T-cell (primary cell): Measurements from ENCODE around the gene CBLL1. TPM values are rescaled to one million over a fixed set of nuclear protein-coding genes. Genes with fewer than 3 reads are reported as not detected.

ENCODE experiments used
- ATAC-seq, 4 experiments: fragments of 200-7000 bp in 3 of 4; fragments of 150-1000 bp in 1 of 4; cut with Tn5 transposase; replicated peaks in 1 of 4; 1 replicate in 3 of 4; 2 replicates in 1 of 4; pipeline ENCODE4 v1.10.0; 2021; ENCODE audit warnings: moderate library complexity in 3 of 4, mild to moderate bottlenecking in 2 of 4, moderate number of reproducible peaks in 1 of 4
- CTCF ChIA-PET, 2 donors: fragments of 300-600 bp; sonication (Branson Sonifier 250); formaldehyde crosslinking; loops; one replicate each; lab custom pipeline; 2022; ENCODE audit warnings: antibody characterized with exemption in 2 of 2; lab: Charles Lee
- POLR2A ChIA-PET, 2 donors: fragments of 300-600 bp; sonication (Branson Sonifier 250); formaldehyde crosslinking; loops; one replicate each; lab custom pipeline; 2022; ENCODE audit warnings: antibody characterized with exemption in 2 of 2; lab: Charles Lee
- DNase-seq, 35 experiments: peaks; one replicate each; pipeline versions ENCODE4 v3.0.0 to v3.0.0-alpha.2; 2013 to 2023
- H3K27ac ChIP-seq: one replicate; pipeline ENCODE4 v1.5.1; 2013; ENCODE audit warnings: low read length
- H3K27me3 ChIP-seq, 2 experiments: replicated peaks in 1 of 2; 1 replicate in 1 of 2; 2 replicates in 1 of 2; pipeline versions ENCODE4 v1.6.1 to v1.7.0; 2013; ENCODE audit warnings: low read length in 1 of 2, mixed read lengths in 1 of 2; ENCODE audit not compliant: control insufficient read depth in 2 of 2, insufficient read depth in 2 of 2; ENCODE audit errors: extremely low read depth in 1 of 2
- H3K36me3 ChIP-seq, 2 donors: 1 replicate in 1 of 2; 2 replicates in 1 of 2; pipeline versions ENCODE4 v1.6.1 to v1.7.0; 2013; ENCODE audit warnings: low read length in 1 of 2; ENCODE audit not compliant: control insufficient read depth in 2 of 2, insufficient read depth in 1 of 2; ENCODE audit errors: extremely low read depth in 1 of 2
- H3K4me1 ChIP-seq, 2 experiments: 1 replicate in 1 of 2; 2 replicates in 1 of 2; pipeline versions ENCODE4 v1.6.1 to v1.7.0; 2013; ENCODE audit warnings: low read length in 2 of 2, mixed read lengths in 1 of 2; ENCODE audit not compliant: insufficient read depth in 2 of 2, control insufficient read depth in 1 of 2; ENCODE audit errors: extremely low read depth in 1 of 2
- H3K4me3 ChIP-seq, 2 donors: 1 replicate in 1 of 2; 2 replicates in 1 of 2; pipeline versions ENCODE4 v1.5.1 to v1.7.0; 2013; ENCODE audit warnings: mild to moderate bottlenecking in 2 of 2, low read length in 1 of 2, moderate library complexity in 1 of 2; ENCODE audit not compliant: control insufficient read depth in 1 of 2; ENCODE audit errors: extremely low read depth in 1 of 2
- H3K9me3 ChIP-seq: 2 replicates; pipeline ENCODE4 v1.7.0; 2013
- H3K27ac Mint-ChIP-seq, 2 donors: one replicate each; pipeline ENCODE4 v1.8.0; 2020 to 2021; ENCODE audit warnings: mild to moderate bottlenecking in 2 of 2, mixed read lengths in 2 of 2
- H3K27me3 Mint-ChIP-seq, 2 donors: one replicate each; pipeline ENCODE4 v1.8.0; 2021 to 2022; ENCODE audit warnings: mixed read lengths in 2 of 2
- H3K36me3 Mint-ChIP-seq: one replicate; pipeline ENCODE4 v1.8.0; 2021; ENCODE audit warnings: mixed read lengths
- H3K4me1 Mint-ChIP-seq, 3 donors: one replicate each; pipeline ENCODE4 v1.8.0; 2020 to 2022; ENCODE audit warnings: mixed read lengths in 3 of 3, mild to moderate bottlenecking in 1 of 3
- H3K4me3 Mint-ChIP-seq, 3 donors: one replicate each; pipeline ENCODE4 v1.8.0; 2020 to 2022; ENCODE audit warnings: mild to moderate bottlenecking in 3 of 3, mixed read lengths in 3 of 3, moderate library complexity in 3 of 3
- H3K9me3 Mint-ChIP-seq, 3 donors: one replicate each; pipeline ENCODE4 v1.8.0; 2020 to 2022; ENCODE audit warnings: mixed read lengths in 3 of 3
- WGBS: methylation state at CpG from one replicate; pipeline ENCODE4 v1.1.5; 2013; ENCODE audit warnings: missing lambda C conversion rate; ENCODE audit not compliant: insufficient coverage; 5-methylcytosine and 5-hydroxymethylcytosine counted together
- total RNA-seq, 35 experiments: library from RNA in 6 of 35; stranded (reverse) in 6 of 35; fragments of 120-200 nt in 1 of 35; gene quantifications; one replicate each; pipeline versions ENCODE4 v1.2.1 to v1.2.4 and lab custom pipeline; 2013 to 2026

CBLL1 gene
- total RNA-seq, 5 donors from 2014 or later (not counting 1 experiment from before 2014, with no cell fraction given), result 50.5 to 70.1 (median 61.6) TPM

- WGBS, result no CpG with 5 or more reads among the region's 3 CpGs
- Histone ChIP-seq H3K4me1 (no peaks in the 10 kb centered on the region), H3K4me3 (no peak overlapping the region), H3K9me3 (no peaks in the 10 kb centered on the region), H3K27ac (no peak overlapping the region), H3K27me3 (peaks cover 2% of the 10 kb centered on the region in 2 experiments), H3K36me3 (no peaks in the 10 kb centered on the region)
- Mint-ChIP-seq H3K4me1 (no peaks in the 10 kb centered on the region), H3K9me3 (no peaks in the 10 kb centered on the region), H3K27ac (no peak overlapping the region), H3K4me3 (no peak overlapping the region), H3K27me3 (peaks cover 8 to 15% of the 10 kb centered on the region in 2 donors), H3K36me3 (no peaks in the 10 kb centered on the region)
- no peak for DNase-seq
- POLR2A ChIA-PET, result no interaction called here
- CTCF ChIA-PET, result interaction anchor here (0.5 to 3.5 kb wide), 9 partner anchors 16 to 579 kb away, joined by 3 to 22 read pairs (median 3); partner anchors contain the start of gene CBLL1 (in 1 of the 2)
- no peak for ATAC-seq
Observed at GRCh38 chr7:107726356-107727130, 17.4 kb upstream of the CBLL1 start.

DNA sequence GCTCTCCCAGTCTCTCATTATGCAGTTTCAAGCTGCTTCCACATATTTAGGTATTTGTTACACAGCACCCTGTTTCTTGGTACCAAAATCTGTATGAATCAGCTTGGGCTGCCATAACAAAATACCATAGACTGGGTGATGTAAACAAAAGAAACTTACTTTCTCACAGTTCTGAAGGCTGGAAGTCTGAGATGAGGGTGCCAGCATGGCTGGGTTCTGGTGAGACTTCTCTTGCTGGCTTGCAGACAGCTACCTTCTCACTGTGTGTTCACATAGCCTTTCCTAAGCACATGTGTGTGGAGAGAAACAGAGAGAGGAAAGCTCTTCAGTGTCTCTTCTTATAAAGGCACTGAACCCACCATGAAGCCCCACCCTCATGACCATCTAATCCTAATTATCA is 15.7 kb upstream of the CBLL1 start:
- Histone ChIP-seq H3K27ac (no peak overlapping the region), H3K4me1 (no peaks in the 10 kb centered on the region), H3K9me3 (no peaks in the 10 kb centered on the region), H3K36me3 (no peaks in the 10 kb centered on the region), H3K4me3 (no peak overlapping the region), H3K27me3 (peaks cover 2% of the 10 kb centered on the region in 2 experiments)
- Mint-ChIP-seq H3K36me3 (no peaks in the 10 kb centered on the region), H3K4me3 (no peak overlapping the region), H3K4me1 (no peaks in the 10 kb centered on the region), H3K27me3 (peaks cover 10 to 15% of the 10 kb centered on the region in 2 donors), H3K27ac (no peak overlapping the region), H3K9me3 (no peaks in the 10 kb centered on the region)
- no peak for DNase-seq
- POLR2A ChIA-PET, result no interaction called here
- ATAC-seq, result no peak
- CTCF ChIA-PET, result interaction anchor here (0.5 to 2.7 kb wide), 7 partner anchors 8 to 579 kb away, joined by 3 to 12 read pairs (median 5); partner anchors contain the start of gene CBLL1 (in 2 of the 2)

DNA sequence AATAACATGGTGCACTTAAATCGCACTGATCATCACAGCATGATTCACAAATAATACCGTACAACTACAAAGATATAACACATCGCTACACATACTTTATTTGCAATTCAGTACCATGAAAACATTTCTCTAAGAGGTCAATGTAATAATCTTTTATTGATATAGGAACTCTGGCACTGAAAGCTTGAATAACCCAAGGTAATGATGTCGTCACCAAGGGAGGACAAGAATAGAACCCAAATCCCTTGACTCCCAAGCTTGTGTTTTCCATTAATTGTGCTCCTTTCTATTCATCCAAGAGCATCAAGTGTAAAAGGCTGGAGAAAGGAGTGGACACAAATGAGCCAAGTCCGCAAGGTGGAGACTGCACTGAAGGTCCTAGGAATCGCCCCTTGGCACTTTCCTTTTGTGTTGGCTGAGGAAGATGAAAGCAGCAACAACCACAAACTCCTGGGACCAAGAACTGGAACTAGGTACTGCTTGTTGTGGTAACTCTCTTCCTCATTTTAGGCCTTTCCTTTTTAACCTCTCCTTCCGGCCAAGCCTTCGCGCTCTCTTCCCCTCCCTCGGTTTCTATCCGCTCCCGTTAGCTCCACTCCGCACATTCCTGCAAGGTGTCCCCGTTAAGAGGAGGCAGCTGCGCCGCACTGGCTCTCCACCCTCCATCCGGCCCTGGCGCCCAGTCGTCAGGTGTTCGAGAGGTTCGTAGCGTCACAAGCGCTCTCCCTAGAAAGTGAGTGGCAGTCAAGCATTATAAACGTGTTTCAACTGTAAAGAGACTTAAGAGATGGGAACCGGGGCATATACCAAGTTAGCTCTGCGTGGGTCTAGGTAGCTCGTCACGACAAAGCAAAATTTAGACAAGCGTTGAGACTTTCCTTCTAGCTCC is 1.0 kb upstream of the CBLL1 start:
- no peaks in the 10 kb centered on the region for H3K9me3 Mint-ChIP-seq
- peak in 2 of 35 experiments; percentile 57 to 59 for DNase-seq
- Histone ChIP-seq H3K36me3 (no peaks in the 10 kb centered on the region), H3K27me3 (no peaks in the 10 kb centered on the region), H3K27ac (peak overlapping the region; percentile 100), H3K4me1 (peaks cover 22 to 36% of the 10 kb centered on the region in 2 experiments), H3K4me3 (peak overlapping the region; percentile 78 to 99), H3K9me3 (no peaks in the 10 kb centered on the region)
- H3K36me3 Mint-ChIP-seq, result peaks cover 8% of the 10 kb centered on the region
- ATAC-seq, result peak; percentile 38 to 48 (median 44)
- H3K27me3 Mint-ChIP-seq, result no peaks in the 10 kb centered on the region
- WGBS, result under 1% methylated on average over 21 of the region's 29 CpGs
- H3K4me3 Mint-ChIP-seq, result peak overlapping the region; percentile 94 to 97 (median 96)
- ChIA-PET POLR2A (interaction anchor here (0.6 to 2.5 kb wide), 12 partner anchors 9 to 1458 kb away, joined by 3 to 17 read pairs (median 4); partner anchors contain the start of genes HBP1 (in 2 of the 2), DLD (in 1 of the 2) and NAMPT (in 1 of the 2)), CTCF (interaction anchor here (0.6 to 4.9 kb wide), 23 partner anchors 9 to 574 kb away, joined by 3 to 75 read pairs (median 6); partner anchors contain the start of genes COG5 (in 2 of the 2), DUS4L (in 2 of the 2), DLD (in 1 of the 2) and HBP1 (in 1 of the 2))
- peaks cover 46 to 49% (median 48%) of the 10 kb centered on the region in 3 donors for H3K4me1 Mint-ChIP-seq
- peak overlapping the region; percentile 100 for H3K27ac Mint-ChIP-seq

GRCh38 chr7:107744345-107744750 is 406 bp downstream of the CBLL1 start:
- ChIA-PET POLR2A (interaction anchor here (0.6 to 2.5 kb wide), 6 partner anchors 112 to 576 kb away, joined by 3 to 17 read pairs (median 6); partner anchors contain the start of genes DLD (in 1 of the 2) and HBP1 (in 1 of the 2)), CTCF (interaction anchor here (1.2 to 4.9 kb wide), 8 partner anchors 16 to 281 kb away, joined by 3 to 75 read pairs (median 12); partner anchors contain the start of genes COG5 (in 1 of the 2), DLD (in 1 of the 2) and DUS4L (in 1 of the 2))
- ATAC-seq (peak; percentile 29 to 48 (median 39)), DNase-seq (peak in 1 of 35 experiments; percentile 0)
- peak overlapping the region; percentile 100 for H3K27ac Mint-ChIP-seq
- Histone ChIP-seq H3K27me3 (no peaks in the 10 kb centered on the region), H3K4me1 (peaks cover 22 to 40% of the 10 kb centered on the region in 2 experiments), H3K27ac (peak overlapping the region; percentile 100), H3K9me3 (no peaks in the 10 kb centered on the region), H3K4me3 (peak overlapping the region; percentile 78 to 99), H3K36me3 (peaks cover 0 to 4% of the 10 kb centered on the region in 2 donors)
- H3K4me1 Mint-ChIP-seq, result peaks cover 55 to 59% (median 58%) of the 10 kb centered on the region in 3 donors
- peaks cover 8% of the 10 kb centered on the region for H3K36me3 Mint-ChIP-seq
- H3K4me3 Mint-ChIP-seq, result peak overlapping the region; percentile 94 to 97 (median 96)
- 1% methylated on average over 17 of the region's 22 CpGs for WGBS
- H3K27me3 Mint-ChIP-seq, result no peaks in the 10 kb centered on the region
- H3K9me3 Mint-ChIP-seq, result no peaks in the 10 kb centered on the region

GRCh38 chr7:107746006-107746405 is 2.1 kb downstream of the CBLL1 start:
- H3K36me3 ChIP-seq, result peaks cover 0 to 16% of the 10 kb centered on the region in 2 donors
- CTCF ChIA-PET, result interaction anchor here in 1 of 2 donors (1.1 to 1.6 kb wide), 2 partner anchors 129 to 133 kb away, joined by 4 to 5 read pairs; no protein-coding TSS in a partner anchor
- peak overlapping the region; percentile 49 to 69 for H3K27ac Mint-ChIP-seq
- peak overlapping the region; percentile 94 to 97 (median 96) for H3K4me3 Mint-ChIP-seq
- H3K4me1 ChIP-seq, result peaks cover 22 to 40% of the 10 kb centered on the region in 2 experiments
- peaks cover 63 to 66% (median 65%) of the 10 kb centered on the region in 3 donors for H3K4me1 Mint-ChIP-seq
- H3K4me3 ChIP-seq, result no peak overlapping the region
- no peak for ATAC-seq
- DNase-seq, result no peak
- peak overlapping the region; percentile 10 for H3K27ac ChIP-seq
- no peaks in the 10 kb centered on the region for H3K9me3 Mint-ChIP-seq
- no peaks in the 10 kb centered on the region for H3K27me3 ChIP-seq
- H3K36me3 Mint-ChIP-seq, result peaks cover 16% of the 10 kb centered on the region
- WGBS, result 88% methylated on average over 2 of the region's 3 CpGs
- H3K27me3 Mint-ChIP-seq, result no peaks in the 10 kb centered on the region
- H3K9me3 ChIP-seq, result no peaks in the 10 kb centered on the region
- POLR2A ChIA-PET, result interaction anchor here (0.9 to 1.0 kb wide), 2 partner anchors 132 to 182 kb away, joined by 3 read pairs; partner anchors contain the start of genes COG5 (in 1 of the 2) and DUS4L (in 1 of the 2)
